Erythroblast (primary cell): ENCODE data around the gene FGF16.

Source experiments
- GATA1 ChIP-seq: IDR thresholded peaks from 2 replicates; pipeline ENCODE4 v1.6.1; 2011; ENCODE audit warnings: low read depth, mild to moderate bottlenecking, control low read depth, low read length, moderate library complexity
- POLR2A ChIP-seq: IDR thresholded peaks from 2 replicates; pipeline ENCODE4 v1.6.1; 2011; ENCODE audit warnings: mild to moderate bottlenecking, low read length

DNA sequence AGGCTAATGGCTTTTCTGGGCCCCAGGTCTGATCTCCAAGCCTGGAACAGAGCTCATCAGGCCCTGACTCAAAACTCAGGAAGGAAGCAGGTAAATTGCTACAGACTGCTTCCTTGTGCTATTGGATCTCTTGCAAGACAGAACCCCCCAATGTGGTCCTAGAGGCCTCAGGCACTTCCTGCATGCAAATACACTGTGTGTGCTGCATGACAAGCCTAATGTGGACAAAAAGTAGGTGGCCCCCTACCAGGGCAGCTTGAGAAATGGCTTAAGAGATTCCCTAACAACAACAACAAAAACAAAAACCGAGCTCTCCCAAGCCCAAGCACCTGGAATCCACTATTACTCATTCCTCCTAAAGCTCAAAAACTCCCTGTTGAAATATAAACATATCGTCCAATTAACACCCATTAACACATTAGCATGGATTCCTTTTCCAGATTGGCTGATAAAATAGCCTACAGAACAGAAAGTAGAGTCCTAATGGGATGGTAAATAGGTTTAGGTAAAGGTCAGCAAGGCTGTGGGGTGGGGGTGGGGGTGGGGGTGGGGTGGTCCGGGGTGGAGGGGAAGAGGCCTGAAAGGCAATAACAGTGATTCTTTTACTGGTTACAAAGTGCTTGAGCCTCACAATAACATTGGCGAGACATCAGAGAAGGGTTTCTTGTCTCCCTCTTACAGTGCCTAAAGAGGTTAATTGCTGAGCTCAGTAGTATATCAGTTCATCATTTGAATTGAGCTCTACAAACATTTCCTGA lies 24.1 kb upstream of the FGF16 start:
- TF ChIP-seq POLR2A (no peak), GATA1 (no peak)
